GM11168 (cell line): ENCODE results near the gene MGAT4C.

Experiments used
- in situ Hi-C: fragments of 300-500 bp; cut with MboI; formaldehyde crosslinking; loops from one replicate; pipeline ENCODE4 v1.12.0; 2022; ENCODE audit warnings: low sequenced_read_pairs; ENCODE audit not compliant: unreplicated experiment

MGAT4C gene

DNA sequence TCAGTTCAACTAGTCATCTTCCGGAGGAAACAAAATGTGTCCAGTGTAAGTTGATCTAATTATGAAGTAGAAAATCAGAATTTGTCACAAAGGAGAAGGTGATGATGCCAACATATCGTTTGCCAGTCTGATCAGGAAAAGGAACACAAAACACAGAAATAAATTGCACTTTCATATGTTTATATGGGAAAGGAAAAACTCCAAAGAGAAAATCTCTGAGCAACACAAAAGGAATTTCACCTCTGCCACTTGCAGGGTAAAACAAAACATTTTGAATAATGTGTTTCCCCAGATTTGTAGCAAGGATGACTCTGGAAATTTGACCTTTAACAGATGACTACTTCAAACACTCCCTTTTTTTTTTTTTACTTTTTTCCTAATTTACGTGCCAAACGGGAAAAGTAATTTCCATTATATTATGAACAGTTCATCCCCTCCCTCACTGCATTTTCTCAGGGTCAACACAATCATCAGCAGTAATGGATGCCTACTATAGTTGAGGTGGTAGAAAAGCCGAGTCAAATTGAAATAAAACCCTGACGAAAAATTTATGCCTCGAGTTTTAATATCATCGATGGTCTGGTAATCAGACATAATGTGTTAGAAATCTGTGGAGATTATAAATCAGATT is 25.6 kb downstream of the MGAT4C start:
- in situ Hi-C loops: no loop called here

DNA sequence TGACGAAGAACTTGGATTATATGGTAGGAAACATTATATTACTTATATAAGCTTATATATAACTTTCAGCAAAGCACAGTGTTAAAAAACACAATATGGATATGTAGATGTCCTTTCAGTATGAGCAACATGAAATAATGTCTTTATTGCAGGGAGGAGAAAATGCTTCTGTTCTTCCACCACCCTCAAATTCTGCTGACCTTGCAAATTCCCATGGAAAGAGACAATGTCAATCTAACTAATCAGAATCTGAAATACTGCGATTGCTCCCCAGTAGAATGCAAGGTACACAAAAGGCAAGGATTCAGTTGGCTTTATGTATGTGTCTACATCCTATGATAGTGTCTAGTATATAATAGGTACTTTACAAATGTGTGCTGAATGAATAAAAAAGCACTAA is 26.4 kb downstream of the MGAT4C start:
- in situ Hi-C loops: no loop called here

DNA sequence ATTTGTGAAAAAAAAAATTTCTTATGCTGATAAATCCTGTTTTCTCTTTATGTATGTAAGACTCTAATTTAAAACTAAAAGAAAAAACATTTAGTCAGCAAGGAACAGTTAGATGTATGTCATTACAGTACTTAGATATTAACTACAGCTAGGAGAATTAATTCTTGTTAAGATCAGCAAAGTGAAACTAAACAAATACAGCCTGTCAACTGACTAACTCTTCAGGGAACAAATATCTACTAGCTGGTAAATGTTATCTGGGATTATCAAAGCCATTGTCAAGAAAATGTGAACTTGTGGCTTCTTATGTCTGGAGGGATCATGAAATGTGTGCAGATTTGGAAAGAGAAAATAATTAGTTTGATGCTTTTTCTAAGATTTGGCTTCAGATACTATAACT is 27.5 kb downstream of the MGAT4C start:
- in situ Hi-C loops: no loop called here

DNA sequence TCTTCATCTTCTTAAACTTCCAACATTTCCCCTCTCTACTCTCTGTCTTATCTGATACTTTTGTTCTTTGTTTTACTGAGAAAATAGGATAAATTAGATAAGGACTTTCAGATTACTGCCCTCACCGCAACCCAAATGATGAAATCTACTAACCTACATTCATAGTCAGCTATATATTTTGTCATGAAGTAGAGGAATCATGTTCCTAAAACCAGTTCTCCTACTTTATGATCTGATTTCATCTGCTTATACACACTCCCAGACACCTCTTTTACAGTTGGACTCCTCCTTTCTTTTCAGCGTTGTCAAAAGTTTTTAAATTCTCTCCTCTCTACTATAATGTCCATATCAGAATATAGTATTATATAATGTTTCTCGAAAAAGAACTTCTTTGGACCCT is 29.7 kb downstream of the MGAT4C start:
- in situ Hi-C loops: no loop called here

DNA sequence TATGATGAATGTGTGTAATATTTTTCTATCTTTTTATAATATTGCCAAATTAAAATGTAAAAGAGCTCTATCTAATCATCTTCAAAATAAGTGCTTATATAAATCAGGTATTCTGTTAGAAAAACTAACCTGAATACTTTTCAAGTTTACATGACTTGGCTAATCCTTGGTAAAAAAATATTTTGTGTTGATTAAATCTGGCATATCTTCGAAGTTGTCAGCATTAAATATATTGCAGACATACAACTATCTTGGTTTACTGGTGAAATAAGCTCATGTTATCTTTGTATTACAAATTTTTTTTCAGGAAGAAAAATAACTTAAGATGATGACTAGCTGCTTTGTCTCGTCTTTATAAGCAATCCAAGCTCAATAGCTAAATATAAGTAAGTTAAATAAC is 39.6 kb downstream of the MGAT4C start:
- in situ Hi-C loops: no loop called here

DNA sequence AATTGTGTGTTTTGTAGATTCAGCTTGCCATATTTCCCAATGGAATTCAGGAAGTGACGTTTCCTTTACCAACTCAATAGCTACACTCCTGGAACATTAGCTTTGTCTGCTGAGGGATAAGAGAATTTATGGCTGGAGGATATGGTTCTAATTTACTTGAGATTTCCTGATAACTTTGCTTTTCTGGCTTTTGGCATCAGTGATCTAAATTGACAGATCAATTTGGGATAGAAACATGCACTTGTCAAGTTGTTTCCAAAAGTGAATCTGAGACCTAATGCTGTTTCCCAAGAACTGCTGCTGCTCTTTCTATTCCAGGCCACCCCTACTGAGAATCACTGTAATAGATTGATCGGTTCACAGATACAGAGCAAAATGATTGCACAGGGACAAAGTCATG is 43.2 kb downstream of the MGAT4C start:
- in situ Hi-C loops: no loop called here

DNA sequence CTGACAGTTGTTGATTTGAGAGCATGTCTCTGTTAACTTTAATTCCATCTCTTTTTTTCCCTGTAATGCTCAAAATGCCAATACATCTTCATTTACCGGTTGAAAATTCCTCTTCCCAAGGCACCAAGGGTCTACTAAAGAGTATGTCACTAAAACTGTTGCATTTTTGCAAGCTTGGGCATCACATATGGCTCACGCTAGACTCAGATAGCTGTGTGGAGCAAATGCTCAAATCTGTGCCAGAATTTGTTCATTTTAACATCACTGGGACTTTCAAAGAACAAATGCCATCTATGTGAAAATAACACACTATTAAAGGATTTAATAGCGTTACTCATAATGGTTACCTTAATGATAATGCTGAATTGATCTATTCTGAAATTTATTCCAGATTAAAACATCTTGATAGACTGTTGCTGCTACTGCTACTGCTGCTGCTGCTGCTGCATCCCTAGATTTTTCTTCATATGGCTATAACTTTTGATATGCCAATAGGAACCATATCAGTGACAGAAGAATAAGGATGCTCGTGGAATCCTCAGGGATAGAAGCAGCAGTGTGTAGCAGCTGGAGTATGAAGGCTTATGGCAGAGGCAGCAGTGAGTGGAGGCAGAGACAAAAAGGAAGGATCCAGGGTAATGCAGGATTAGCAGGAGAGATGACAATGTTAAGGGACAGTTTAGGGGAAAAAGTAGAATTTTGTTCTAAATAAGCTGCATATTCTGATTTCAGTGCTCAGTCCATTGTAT is 57.3 kb downstream of the MGAT4C start:
- in situ Hi-C loops: no loop called here

DNA sequence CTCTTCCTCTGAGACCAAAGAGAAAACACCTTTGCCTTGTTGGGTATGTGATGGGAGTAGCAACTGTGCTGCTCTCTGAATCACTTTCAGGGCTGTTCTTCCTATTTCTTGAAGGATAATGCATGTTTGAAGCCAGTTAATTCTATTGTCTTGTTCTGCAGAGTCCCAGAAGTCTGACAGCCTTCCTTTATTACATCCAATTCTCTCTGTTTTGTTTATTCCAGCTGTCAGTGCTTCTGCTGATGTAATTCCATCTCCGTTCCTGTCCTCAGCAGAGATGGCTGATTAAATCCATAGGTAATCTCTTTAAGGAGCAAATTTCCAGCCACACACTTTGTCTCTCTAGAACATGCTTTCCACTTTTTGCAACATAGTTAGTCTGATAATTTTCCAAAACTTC is 59.7 kb downstream of the MGAT4C start:
- in situ Hi-C loops: no loop called here

DNA sequence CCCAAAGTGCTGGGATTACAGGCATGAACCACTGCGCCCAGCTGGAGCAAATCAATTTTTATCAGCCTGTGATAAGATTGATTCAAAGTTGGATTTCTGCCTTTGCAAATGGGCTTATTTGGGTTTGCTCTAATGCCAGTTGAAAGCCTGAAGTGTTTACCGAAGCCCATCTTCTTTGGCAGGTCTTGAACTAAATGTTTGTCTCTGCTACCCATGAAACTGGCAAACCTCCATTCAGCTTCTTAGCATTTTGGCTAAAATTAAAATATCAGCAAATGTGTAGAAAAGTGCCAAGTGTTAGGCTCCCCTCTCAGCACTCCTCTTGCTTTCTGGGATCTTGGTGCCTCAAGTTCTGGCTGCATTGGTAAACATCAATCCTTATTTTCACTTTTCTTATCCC is 61.5 kb downstream of the MGAT4C start:
- in situ Hi-C loops: no loop called here

DNA sequence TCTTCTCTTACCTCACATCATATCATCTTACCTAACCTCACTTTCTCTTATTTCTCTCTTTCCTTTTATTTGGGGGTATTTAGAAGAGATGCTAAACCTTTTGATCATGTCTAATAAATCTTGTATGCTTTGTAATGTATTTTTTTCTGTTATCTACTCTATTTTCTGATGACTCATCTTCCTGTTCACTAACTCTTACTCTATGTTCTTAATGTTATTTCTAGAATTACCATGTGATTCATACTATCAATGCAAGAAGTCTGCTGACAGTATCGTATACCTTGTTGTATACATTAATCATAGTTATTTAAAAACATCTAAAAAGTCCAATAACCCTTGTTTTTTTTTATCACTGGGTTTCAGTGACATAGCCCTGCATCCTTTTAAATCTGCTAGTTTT is 62.3 kb downstream of the MGAT4C start:
- in situ Hi-C loops: no loop called here

DNA sequence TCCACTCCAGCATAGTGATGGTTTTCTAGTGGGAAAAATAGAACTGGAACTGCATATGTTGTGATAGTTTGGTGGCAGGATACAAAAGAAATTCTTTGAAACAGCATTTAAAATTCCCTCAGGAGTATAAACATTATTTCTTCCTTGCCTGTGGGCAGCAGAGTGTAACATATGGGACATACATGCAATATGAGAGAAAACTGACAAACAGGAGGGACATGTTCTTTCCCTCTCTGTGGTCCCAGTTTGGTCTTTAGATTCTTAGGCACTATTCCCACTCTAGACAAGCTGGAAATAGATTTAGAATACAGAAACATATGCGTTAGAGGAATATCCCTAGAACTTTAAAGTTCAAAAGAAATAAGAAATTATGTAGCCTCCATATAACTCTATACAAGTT is 68.0 kb downstream of the MGAT4C start:
- in situ Hi-C loops: no loop called here

DNA sequence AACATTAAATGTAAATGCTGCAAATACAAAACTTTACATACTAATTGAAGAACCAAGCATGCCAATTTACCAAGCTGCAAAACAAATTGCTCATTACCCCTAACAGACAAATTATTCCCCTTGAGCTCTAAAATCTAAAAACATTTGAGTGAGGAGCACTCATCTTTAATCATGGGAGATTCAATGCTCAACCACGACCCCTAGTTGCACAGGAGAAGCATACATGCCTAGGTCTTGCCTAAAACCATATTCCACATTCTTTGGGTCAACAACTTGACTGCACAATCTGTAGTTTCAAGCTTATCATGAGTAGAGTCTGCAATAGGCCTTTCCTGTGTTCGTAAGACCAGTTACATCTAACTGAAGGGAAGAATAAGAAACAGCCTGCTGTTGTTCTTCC is 69.7 kb downstream of the MGAT4C start:
- in situ Hi-C loops: no loop called here

DNA sequence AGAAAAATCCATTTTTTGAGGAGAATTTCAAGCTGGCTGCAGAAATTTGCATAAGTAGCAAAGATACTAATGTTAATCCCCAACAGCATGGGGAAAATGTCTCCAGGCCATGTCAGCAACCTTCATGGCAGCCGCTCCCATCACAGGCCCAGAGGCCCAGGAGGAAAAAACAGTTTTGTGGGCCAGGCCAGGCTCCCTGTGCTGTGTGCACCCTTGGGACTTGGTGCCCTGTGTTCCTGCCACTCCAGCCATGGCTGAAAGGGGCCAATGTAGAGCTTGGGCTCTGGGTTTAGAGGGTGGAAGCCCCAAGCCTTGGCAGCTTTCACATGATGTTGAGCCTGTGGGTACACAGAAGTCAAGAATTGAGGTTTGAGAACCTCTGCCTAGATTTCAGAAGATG is 76.3 kb downstream of the MGAT4C start:
- in situ Hi-C loops: no loop called here

DNA sequence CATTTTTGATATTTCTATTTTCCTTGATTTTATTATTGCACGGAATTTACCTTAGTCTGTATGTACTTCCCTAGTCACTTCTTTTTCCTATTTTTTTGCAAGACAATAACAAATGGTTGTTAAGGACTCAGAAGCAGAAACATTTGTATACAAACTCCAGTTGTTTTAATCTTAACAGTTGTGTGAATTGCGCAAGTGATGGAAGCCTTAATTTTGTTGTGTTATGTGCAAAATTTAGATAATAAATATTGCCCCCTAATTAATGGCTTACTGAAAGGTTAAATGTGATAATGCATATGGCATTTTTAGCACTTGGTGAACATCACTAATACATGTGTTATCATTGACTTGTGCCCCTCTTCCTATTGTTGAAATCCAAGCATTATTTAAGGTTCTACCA is 82.0 kb downstream of the MGAT4C start:
- in situ Hi-C loops: no loop called here

DNA sequence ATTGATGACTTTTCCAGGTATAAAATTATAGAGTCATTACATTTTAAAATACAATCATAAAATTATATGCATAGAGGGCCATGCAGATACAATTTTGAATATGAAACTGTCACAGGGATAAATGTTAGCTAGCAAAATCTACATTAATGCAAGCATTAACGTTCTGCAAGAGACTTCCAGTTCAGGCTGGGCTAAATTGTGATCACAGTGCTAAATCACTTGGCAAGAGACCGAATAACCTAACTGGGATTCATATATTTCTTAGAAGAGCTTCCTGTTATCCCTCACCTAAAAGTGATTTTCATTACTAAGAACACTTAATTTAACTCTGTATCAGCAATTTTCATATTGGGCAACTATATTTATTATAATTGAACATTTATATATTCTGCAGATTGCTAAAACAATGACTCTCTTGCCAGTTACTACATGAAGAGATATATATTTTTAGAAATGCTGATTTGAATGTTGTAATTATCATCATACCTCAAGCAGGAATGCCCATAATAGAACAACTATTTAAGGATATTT is 83.2 kb downstream of the MGAT4C start:
- in situ Hi-C loops: no loop called here

DNA sequence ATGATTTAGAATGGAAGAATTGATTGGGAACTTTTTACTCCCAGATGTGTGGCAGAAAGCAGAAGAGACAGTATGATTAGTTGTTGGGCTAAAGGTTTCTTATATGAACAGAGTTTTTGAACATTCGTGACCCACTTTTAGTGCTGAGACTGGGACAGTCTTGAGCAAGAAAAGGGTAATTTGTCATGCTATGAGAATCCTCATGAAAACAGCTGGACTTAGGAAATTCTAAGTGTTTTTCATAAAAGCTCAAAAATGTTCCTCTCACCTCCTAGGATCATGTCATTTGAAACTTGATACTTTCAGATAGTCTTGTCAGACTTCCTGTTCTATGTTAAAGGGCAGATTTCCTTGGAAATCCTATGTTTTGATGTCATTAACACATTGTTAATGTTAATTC is 86.1 kb downstream of the MGAT4C start:
- in situ Hi-C loops: no loop called here

DNA sequence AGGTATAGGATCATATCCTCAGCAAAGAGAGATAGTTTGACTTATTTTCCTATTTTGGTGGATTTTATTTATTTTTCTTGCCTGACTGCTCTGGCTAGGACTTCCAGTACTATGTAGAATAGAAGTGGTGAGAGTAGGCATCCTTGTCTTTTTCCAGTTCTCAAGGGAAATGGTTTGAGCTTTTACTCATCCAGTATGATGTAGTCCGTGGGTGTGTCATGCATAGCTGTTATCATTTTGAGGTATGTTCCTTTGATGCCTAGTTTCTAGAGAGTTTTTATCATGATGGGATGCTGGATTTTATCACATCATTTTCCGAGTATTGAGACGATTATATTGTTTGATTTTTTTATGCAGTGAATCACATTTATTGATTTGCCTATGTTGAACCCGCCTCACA is 97.2 kb downstream of the MGAT4C start:
- in situ Hi-C loops: no loop called here

DNA sequence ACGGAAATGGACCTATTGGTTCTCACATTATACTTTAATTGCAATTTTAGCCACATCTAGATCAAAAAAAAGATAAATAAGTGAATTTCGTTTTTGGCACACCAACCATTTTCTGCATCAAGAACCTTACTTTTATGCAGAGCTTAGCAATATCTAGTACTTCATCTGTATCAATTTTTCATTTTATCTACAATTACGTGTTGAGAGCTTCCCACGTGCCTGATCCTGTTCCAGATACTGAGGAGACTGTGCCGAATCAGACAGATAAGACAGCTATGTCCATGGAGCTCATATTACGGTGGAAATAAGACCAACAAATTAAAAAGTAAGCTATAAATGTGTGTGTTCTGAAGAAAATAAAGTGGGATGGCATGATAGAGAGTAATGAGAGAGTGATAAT is 101.6 kb downstream of the MGAT4C start:
- in situ Hi-C loops: no loop called here

DNA sequence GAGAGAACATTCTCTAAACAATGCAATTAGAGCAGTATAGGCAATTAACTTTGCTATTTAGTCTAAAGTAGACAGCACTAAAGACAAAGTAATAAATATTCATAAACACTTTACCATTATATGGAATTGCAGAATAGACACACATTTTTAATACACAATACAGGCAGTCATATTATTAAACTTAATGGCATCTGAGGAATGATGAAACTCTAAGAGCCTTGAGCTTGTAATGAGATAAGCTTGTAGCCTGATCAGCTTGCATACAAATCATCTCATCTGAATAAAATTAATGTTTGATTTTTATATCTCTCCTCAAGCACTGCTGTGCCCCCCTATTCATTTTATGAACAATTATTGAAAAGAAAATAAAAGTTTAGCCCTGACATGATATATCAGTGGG is 107.6 kb downstream of the MGAT4C start:
- in situ Hi-C loops: no loop called here

DNA sequence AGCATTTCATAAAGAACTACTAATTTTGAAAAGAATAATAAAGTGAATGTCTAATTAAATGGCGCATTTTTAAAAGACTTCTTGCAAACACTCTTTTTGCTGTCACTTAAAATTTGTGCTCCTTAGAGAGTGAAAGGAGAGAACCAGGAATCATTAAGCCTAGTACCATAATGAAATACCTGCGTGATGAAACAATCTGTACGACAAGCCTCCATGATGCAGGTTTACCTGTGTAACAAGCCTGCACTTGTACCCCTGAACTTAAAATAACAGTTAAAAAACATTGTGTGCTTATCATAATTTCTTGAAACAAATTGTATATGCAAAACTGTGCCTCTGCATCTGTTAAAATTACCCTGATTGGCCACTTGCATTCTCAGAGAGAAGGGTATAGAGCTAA is 108.1 kb downstream of the MGAT4C start:
- in situ Hi-C loops: no loop called here

DNA sequence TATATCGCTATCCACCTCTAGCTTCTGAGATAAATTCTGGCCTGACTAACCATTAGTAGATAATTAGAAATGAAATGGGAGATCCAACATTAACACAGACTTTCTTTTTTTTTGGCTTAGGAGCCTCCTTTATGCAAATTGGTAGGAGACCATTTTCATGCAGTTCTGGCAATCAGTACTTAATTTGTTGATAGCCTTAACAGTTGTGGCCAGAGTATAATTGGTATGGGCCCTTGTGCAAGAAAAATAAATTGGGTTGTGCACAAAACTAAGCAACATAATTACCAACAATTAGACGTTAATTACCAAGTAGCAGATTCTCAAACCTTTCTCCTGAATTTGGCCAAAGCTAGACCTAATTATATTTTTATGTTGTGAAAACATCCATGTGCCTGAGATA is 111.0 kb downstream of the MGAT4C start:
- in situ Hi-C loops: no loop called here

DNA sequence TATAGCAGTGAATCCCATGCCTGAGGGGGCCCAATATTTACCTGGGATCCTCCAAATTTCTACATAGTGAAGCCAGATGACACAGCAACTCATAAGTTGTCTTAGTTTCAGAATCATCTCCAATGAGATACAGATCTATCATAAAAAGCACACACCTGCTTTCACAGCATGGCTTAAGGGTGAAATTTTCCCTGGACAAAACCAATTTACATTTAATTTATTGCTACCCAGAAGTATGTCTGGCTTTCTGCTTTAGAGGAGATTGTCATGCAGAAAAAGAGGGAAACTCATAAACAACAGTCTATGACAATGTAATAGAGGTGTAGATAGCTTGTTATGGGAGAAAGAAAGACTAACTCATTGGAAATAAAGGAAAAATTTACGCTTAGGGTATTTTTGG is 113.0 kb downstream of the MGAT4C start:
- in situ Hi-C loops: no loop called here
